ENCODE measurements around the gene RND2. TPM values are rescaled to one million over a fixed set of nuclear protein-coding genes. Genes with fewer than 3 reads are reported as not detected.

Gene RND2
- total RNA-seq, 1 experiment from 2014 or later: 0.40 TPM

DNA sequence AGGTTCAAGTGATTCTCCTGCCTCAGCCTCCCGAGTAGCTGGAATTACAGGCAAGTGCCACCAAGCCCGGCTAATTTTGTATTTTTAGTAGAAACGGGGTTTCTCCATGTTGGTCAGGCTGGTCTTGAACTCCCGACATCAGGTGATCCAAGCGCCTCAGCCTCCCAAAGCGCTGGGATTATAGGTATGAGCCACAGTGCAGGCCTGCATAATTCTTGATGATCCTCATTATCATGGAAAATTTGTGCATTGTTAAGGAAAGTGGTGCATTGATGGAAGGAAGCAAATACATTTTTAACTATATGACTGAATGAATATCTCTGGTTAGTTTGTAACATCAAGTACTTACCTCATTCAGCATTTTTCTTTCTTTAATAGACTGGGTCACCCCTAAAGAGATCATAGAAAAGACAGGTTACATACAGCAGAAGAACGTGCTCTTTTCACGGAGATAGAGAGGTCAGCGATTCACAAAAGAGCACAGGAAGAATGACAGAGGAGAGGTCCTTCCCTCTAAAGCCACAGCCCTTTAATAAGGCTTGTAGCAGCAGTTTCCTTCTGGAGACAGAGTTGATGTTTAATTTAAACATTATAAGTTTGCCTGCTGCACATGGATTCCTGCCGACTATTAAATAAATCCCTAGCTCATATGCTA lies 38.1 kb downstream of the RND2 start:
- Mint-ChIP-seq H3K4me3 (ENCODE audit: low read depth, unreplicated experiment) (no peak overlapping the region), H3K36me3 (ENCODE audit: insufficient read depth, unreplicated experiment) (peaks cover 24% of the 10 kb centered on the region), H3K27ac (ENCODE audit: unreplicated experiment) (no peak overlapping the region), H3K27me3 (ENCODE audit: unreplicated experiment) (no peaks in the 10 kb centered on the region), H3K4me1 (ENCODE audit: low read depth, unreplicated experiment) (no peaks in the 10 kb centered on the region), H3K9me3 (ENCODE audit: low read depth, unreplicated experiment) (no peaks in the 10 kb centered on the region)
- intact Hi-C loops (cut with micrococcal nuclease; ENCODE audit: unreplicated experiment): no loop called here
- TF ChIP-seq, protein P1, sequence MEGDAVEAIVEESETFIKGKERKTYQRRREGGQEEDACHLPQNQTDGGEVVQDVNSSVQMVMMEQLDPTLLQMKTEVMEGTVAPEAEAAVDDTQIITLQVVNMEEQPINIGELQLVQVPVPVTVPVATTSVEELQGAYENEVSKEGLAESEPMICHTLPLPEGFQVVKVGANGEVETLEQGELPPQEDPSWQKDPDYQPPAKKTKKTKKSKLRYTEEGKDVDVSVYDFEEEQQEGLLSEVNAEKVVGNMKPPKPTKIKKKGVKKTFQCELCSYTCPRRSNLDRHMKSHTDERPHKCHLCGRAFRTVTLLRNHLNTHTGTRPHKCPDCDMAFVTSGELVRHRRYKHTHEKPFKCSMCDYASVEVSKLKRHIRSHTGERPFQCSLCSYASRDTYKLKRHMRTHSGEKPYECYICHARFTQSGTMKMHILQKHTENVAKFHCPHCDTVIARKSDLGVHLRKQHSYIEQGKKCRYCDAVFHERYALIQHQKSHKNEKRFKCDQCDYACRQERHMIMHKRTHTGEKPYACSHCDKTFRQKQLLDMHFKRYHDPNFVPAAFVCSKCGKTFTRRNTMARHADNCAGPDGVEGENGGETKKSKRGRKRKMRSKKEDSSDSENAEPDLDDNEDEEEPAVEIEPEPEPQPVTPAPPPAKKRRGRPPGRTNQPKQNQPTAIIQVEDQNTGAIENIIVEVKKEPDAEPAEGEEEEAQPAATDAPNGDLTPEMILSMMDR (IDR thresholded peaks at IDR 0.05; ENCODE audit: unreplicated experiment): no peak
- BruUV-seq (replicated peaks): no TSS peak
- CTCF ChIA-PET: no interaction called here
- no peak for DNase-seq

DNA sequence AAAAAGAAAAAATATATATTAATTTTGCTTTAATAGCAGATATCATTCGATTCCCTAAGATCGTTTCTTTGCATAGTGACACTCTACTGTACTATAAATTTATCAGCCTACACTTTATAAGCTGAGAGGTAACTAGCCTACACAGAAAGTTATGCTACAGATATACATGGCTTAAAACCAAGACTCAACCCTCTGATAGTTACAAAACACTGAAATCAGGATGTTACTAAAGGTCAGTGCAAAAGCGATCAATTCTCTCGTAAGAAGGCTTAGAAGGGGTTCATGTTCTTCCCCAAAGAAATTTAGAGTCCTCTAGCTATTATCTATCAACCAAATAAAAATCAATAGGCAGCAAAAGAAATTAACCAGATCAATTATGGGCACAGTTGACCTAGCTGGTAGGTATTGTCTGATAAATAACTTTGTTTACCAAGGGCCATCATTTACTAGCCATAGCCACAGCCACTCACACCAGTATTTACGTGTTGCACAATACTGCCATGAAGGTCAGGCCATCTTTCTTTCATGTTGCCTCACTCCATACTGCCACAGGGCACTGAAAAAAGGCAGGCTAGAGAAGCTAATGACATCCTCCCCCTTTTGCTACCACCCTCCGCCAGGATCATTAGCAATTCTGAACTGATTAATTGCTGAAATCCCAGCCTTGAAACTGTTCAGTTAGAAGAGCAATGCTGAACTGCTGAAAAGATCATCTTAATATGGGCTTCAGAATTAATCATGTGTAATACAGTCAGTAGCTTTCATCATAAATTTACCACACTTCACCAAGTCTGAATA lies 43.7 kb downstream of the RND2 start:
- TF ChIP-seq, protein P1 (IDR thresholded peaks at IDR 0.05; ENCODE audit: unreplicated experiment): no peak
- no peaks in the 10 kb centered on the region for H3K27me3 Mint-ChIP-seq (ENCODE audit: unreplicated experiment)
- peaks cover 28% of the 10 kb centered on the region for H3K36me3 Mint-ChIP-seq (ENCODE audit: insufficient read depth, unreplicated experiment)
- H3K4me3 Mint-ChIP-seq (ENCODE audit: low read depth, unreplicated experiment): no peak overlapping the region
- H3K9me3 Mint-ChIP-seq (ENCODE audit: low read depth, unreplicated experiment): no peaks in the 10 kb centered on the region
- DNase-seq: no peak
- no peak overlapping the region for H3K27ac Mint-ChIP-seq (ENCODE audit: unreplicated experiment)
- no peaks in the 10 kb centered on the region for H3K4me1 Mint-ChIP-seq (ENCODE audit: low read depth, unreplicated experiment)
- BruUV-seq (replicated peaks): no TSS peak
- CTCF ChIA-PET: interaction anchor here (0.7 kb wide), 2 partner anchors 48 to 94 kb away, joined by 3 read pairs; no protein-coding TSS in a partner anchor
- intact Hi-C loops (cut with micrococcal nuclease; ENCODE audit: unreplicated experiment): no loop called here

DNA sequence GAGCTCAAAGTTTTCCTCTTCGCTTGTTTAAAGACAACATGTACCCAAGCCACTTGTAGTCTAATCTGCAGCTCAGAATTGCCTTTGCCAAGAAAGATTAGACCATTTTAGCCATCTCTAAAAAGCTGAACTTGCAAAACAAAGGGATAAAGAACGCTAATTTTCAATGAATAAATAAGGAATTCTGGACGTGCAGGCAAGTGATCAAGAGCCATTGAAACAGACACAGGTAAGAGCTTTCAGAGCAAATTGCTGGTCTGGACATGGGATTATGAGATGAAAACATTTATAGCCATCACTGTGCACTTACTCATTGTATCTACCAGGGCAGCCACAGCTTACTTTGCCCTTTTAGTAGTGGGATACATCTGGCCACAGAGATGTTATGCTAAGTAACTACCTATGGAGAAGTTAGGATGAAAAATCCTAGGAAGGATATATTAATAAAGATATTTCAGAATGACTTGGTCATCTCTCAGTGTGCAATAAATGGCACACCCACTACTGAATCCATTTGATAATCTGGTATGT lies 44.4 kb downstream of the RND2 start:
- Mint-ChIP-seq H3K9me3 (ENCODE audit: low read depth, unreplicated experiment) (no peaks in the 10 kb centered on the region), H3K27me3 (ENCODE audit: unreplicated experiment) (no peaks in the 10 kb centered on the region), H3K27ac (ENCODE audit: unreplicated experiment) (no peak overlapping the region), H3K4me3 (ENCODE audit: low read depth, unreplicated experiment) (no peak overlapping the region), H3K4me1 (ENCODE audit: low read depth, unreplicated experiment) (no peaks in the 10 kb centered on the region), H3K36me3 (ENCODE audit: insufficient read depth, unreplicated experiment) (peaks cover 28% of the 10 kb centered on the region)
- BruUV-seq (replicated peaks): no TSS peak
- intact Hi-C loops (cut with micrococcal nuclease; ENCODE audit: unreplicated experiment): no loop called here
- DNase-seq: no peak
- CTCF ChIA-PET: no interaction called here
- TF ChIP-seq, protein P1 (IDR thresholded peaks at IDR 0.05; ENCODE audit: unreplicated experiment): no peak

DNA sequence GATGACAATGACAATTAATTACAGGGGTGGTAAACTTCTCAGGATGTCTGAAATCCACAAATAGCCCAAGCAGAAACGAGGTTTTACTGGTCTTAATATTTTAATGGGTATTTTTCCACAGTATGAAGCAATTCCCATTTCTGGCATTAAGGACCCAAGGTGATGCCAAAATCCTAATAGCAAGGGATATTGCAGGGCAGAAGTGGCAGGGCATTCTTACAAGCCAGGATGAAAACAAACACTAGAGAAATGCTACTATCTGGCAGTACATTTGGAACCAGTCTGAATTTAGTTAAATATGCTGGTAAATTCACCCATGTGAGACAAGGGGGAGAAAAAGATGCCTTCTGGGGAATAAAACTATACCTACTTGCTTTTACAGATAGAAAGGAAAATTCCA lies 45.2 kb downstream of the RND2 start:
- CTCF ChIA-PET: interaction anchor here (0.6 kb wide), 1 partner anchor 12 kb away, joined by 3 read pairs; no protein-coding TSS in a partner anchor
- H3K9me3 Mint-ChIP-seq (ENCODE audit: low read depth, unreplicated experiment): no peaks in the 10 kb centered on the region
- H3K36me3 Mint-ChIP-seq (ENCODE audit: insufficient read depth, unreplicated experiment): peaks cover 28% of the 10 kb centered on the region
- intact Hi-C loops (cut with micrococcal nuclease; ENCODE audit: unreplicated experiment): no loop called here
- H3K27ac Mint-ChIP-seq (ENCODE audit: unreplicated experiment): no peak overlapping the region
- no TSS peak for BruUV-seq (replicated peaks)
- no peak overlapping the region for H3K4me3 Mint-ChIP-seq (ENCODE audit: low read depth, unreplicated experiment)
- no peaks in the 10 kb centered on the region for H3K4me1 Mint-ChIP-seq (ENCODE audit: low read depth, unreplicated experiment)
- no peaks in the 10 kb centered on the region for H3K27me3 Mint-ChIP-seq (ENCODE audit: unreplicated experiment)
- TF ChIP-seq, protein P1 (IDR thresholded peaks at IDR 0.05; ENCODE audit: unreplicated experiment): no peak
- DNase-seq: no peak
